Stimulated activated CD8-positive, alpha-beta memory T cell treated with anti-CD3 and anti-CD28 coated beads, Interleukin-15, amount 100 ng/mL, for 48 hours (primary cell): ENCODE measurements around the gene FHL3.
"Not testable (repeated sequence)": the region's sequence is repeated elsewhere in the genome, so short reads cannot be mapped to it uniquely, and the experiment has no call there.

Source experiments
- DNase-seq, 2 donors: peaks; one replicate each; pipeline ENCODE4 v3.0.0-alpha.2; 2020; ENCODE audit warnings: low read depth in 2 of 2

FHL3 gene

DNA sequence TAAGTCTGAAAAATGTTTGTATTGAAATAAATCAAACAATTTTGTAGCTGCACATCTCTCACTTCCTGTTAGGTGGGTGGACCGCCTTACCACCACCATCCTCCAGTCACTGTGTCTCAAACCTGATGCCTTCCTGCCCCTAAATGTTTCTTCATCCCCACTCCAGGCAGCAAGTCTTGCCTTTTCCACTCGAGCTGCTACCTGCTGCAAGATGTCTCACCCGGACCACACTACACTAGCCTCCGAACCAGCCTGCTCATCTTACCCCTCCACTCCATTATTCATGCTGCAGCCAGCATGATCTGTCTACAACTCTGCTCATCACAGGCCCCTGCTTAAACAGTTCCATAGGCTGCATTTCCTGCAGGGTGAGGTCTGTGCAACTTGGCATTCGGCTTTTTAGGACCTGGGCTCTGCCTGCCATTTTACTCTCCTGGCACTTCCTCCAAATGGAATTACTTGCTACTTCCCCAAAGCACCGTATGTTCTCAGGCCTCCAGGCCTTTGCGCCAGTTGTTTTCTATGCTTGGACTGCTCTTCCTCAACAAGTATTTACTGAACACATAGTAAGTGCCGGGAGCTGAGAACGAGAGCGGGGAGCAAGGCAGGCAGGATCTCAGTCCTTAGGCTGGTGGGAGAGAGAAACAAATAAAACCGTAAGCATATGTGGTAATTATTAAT, 10.3 kb downstream of the FHL3 start:
- no peak for DNase-seq

DNA sequence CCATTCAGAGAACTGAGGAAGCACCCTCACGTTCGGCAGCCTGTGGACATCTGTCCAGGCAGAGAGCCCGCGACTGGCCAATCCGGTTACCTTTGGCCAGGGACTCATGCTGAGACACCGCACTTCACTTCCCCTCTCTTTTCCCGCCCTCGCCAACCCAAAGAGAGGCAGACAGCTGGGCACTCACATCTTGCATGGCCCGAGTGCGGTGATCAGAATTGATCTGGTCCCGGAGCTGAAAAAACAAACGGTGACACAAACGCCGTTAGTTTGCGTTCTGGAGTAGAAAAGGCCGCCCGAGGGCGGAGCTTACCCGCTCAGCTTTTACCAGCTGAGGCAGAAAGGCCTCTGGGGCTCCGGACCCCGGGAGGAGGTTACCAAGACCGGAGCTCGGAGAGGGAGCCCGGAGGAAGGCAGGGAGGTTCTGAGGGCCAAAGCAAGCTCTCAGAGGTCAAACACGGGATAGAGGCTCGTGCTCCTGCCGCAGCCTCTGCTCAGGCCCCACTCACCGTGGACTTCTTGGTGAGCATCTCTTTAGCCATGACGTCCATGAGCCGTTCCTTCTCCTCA, 15.9 kb downstream of the FHL3 start:
- DNase-seq = no peak

DNA sequence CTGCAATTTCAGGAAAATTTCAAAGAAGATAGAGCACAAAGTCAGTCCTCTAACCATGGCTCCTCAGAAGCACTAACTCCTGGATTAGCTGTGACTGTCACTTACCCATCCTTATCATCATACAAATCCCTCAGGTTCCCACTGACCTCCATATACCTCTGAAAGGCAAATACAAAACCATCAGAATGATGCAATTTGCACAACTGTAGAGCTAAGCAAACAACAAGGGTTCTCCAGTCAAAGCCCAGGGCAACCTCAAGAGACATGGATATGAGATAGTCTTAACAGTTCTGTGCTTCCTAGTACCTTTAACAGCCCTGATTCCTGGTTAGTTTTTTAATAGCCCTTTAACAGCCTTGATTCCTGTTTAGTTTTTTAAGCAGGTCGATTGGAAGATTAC, 17.6 kb downstream of the FHL3 start:
- DNase-seq = no peak

DNA sequence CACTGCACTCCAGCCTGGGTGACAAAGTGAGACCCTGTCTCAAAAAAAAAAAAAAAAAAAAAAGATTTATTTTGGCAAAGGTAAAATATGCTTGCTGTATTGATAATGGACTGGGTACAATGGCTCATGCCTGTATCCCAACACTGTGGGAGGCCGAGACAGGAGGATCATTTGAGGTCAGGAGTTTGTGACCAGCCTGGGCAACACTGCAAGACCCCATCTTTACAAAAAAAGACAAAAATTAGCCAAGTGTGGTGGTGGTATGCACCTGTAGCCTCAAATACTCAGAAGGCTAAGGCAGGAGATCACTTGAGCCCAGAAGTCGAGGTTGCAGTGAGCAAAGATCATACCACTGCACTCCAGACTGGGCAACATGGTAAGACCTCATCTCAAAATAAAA, 21.8 kb downstream of the FHL3 start:
- no peak for DNase-seq

DNA sequence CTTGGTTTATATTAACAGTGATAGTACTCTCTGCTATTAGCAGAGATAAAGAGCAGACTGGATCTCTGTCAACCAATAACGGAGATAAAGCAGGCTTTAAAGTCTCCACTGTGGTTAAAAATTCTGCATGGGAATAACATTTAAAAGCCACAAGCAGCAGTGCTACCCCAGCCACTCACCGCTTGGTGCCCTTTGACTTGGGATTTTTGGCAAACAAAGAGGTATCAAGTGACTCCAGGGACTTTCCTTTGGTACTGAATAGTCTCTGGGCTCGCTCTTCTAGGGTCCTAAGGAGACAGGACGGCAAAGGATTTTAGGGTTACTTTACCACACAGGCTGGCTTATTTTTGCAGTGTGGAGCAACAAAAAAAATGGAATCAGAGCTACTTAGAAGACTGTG, 26.8 kb downstream of the FHL3 start:
- no peak for DNase-seq

DNA sequence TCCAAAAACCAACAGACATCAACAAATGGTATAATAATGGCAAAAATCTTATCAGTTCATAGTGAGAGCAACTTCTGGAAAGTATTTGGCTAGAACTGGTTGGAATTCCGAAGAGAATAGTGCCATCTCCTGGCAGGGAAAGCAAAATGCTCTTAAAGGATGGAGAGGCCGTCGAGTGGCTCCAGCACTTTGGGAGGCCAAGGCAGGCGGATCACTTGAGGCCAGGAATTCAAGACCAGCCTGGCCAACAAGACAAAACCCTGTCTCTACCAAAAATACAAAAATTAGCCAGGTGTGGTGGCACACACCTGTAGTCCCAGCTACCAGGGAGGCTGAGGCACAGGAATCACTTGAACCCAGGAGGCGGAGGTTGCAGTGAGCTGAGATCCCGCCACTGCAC, 30.2 kb downstream of the FHL3 start:
- DNase-seq = not testable (repeated sequence)

DNA sequence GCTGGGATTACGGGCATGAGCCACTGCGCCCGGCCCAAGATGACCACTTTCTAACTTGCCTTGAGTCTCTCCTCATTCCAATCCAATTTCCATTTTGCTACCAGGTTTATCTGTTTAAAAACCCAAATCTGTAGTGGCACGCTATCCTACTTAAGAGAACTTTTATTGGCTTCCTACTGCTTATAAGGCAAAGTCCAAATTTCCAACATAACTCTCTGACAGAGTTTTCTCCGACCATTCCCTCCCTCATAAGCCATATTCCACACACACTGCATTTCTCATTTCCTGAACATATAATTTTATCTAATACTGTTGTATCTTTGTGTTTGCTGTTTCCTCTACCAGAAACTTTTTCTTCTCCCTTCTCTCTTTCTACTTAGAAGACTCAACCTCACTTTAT, 30.7 kb downstream of the FHL3 start:
- DNase-seq = no peak

DNA sequence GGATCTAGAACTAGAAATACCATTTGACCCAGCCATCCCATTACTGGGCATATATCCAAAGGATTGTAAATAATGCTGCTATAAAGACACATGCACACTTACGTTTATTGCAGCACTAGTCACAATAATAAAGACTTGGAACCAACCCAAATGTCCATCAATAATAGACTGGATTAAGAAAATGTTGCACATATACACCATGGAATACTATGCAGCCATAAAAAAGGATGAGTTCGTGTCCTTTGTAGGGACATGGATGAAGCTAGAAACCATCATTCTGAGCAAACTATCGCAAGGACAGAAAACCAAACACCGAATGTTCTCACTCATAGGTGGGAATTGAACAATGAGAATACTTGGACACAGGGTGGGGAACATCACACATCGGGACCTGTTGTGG, 31.6 kb downstream of the FHL3 start:
- DNase-seq = not testable (repeated sequence)

DNA sequence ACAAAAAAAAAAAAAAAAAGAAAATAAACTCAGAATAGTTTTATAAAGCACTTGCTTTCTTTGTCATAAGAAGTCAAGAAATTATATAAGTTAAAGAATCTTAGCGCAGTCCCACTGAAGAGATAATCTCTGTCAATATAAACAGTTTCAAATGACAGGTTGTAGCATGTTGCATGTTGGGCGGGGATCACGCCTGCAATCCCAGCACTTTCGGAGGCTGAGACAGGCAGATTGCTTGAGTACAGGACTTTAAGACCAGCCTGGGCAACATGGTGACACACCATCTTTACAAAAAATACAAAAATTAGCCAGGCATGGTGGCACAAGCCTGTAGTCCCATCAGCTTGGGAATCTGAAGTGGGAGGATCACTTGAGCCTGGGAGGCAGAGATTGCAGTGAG, 40.0 kb downstream of the FHL3 start:
- DNase-seq = no peak

DNA sequence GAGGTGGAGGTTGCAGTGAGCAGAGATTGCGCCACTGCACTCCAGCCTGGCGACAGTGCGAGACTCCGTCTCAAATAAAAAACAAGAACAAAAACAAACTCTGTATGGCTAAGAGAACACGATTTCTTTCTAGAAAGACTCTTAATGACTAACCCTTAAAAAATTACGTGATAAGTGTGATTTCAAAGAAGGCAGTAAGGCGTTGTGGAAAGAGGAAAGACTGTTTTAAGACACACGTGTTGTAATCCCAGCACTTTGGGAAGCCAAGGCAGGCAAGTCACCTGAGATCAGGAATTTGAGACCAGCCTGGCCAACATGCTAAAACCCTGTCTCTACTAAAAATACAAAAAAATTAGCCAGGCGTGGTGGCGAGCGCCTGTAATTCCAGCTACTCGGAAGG, 41.2 kb downstream of the FHL3 start:
- DNase-seq = not testable (repeated sequence)

DNA sequence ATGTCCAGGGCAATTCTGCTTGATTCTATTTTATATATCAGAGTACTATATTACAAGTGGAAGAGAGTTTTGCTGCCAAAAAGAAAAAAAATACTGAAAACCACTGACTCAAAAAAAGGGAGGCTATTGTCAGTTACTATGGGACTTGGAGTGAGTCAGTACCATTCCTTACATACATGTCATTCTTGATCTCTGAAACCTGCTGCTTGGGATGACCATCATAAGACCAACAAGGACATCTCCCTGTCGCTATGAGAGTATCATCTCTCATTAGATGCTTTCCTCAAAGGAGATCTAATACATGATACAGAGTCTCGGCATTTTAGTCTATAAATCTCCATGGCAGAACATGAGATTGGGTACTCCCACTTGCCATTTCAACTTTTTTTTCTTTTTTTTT, 46.6 kb downstream of the FHL3 start:
- DNase-seq = no peak

DNA sequence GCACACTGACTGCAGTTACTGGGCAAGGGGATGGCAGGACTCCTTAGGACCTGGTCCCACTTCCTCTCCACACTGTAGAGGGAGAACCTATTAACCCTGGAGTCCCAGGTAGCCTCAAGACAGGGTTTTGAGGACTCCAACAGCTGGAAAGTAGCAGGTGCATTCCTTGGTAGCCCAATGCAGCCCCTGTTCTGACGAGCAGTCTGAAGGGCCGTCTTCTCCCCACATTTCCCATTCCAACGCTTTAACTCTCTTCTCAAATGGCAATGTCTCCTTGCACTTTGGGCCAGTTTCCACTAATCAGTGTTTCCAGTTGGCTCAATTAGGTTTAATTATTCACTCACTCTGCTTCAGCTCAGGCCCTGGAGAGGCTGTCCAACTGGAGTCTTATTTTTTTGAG, 49.6 kb downstream of the FHL3 start:
- DNase-seq = no peak

DNA sequence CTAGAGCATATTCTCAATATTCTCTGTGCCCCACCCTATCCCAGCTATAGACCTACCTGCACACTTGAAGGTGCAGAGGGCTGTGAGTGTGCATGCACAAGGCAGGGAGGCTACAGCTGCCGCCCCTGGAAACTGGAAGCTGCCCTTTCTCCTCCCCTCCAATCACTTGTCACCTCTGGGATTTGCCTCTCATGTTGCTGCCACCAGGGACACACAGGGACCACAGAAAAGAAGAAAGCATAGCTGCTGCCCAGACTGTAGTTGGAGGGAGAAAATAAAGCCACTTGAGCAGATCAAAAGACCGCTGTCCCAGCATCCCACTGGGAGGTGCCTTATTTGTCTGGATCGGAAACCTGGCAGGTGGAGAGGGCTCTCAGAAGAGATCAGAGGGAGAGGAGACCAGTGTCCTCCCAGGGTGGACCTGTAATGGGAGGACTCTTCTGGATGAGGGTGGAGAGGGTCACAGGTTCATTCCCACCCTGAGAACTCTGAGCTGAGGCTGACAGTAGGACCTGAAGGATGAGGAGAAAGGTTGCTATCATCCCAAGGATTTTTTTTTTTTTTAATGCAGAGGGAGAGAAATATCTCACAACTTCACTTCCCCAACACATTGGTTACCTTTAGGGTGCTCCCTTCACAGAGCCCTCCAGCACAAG, 50.9 kb downstream of the FHL3 start:
- DNase-seq = no peak

DNA sequence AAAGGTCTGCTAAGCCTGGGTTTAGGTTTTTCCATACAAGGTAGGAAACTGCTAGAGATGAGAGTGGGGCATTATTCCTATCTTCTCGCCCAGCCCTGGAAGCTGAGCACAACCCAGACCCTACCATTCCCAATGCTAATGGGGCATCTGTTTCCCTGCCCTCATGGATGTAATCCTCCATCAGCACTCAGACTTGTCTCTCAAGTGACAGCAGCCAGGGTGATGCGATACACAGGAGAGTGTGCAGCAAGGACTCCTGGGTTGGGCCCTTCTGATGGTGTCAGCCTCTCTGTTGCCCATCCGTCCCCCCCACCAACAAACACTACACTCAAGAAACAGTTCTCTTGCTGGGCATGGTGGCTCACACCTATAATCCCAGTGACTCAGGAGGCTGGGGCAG, 52.6 kb downstream of the FHL3 start:
- DNase-seq = no peak

DNA sequence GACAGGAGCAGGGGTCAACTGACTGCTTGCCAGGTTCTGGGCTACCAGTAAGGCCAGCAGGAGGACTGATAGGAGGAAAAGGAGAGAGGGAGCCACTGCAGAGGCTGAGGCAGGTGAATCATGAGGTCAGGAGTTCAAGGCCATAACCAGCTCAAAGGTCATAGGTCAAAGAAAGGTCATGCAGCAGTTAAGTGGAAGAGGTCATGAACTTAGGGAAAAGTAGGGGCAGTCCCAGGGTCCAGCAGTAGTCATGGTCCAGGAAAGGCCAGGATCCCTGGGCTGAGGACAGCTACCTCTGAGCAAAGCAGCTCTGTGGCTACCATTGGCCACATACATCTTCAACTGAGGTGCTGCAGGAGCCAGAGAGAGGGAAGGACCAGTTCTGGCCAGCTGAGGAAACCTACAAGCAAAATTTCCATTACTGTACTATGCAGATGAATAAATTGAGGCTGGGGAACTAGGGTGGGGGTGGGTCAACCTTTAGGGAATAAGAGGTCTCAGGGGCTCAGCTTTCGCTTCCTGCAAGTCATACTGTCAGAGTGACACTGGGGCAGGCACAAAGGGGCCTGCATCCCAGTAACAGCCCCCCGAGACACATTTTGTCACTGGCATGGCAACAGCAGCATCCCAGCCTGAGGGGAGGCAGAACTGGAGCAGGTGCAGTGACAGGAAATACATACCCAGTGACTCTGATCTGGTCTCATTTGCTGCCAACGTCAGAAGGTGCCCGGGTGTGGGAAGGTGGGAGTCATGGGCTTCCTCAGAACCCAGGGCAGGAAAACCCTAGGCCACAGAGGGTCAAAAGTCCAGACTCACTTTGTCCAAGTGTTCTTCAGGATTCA, 53.3 kb downstream of the FHL3 start:
- DNase-seq = no peak

DNA sequence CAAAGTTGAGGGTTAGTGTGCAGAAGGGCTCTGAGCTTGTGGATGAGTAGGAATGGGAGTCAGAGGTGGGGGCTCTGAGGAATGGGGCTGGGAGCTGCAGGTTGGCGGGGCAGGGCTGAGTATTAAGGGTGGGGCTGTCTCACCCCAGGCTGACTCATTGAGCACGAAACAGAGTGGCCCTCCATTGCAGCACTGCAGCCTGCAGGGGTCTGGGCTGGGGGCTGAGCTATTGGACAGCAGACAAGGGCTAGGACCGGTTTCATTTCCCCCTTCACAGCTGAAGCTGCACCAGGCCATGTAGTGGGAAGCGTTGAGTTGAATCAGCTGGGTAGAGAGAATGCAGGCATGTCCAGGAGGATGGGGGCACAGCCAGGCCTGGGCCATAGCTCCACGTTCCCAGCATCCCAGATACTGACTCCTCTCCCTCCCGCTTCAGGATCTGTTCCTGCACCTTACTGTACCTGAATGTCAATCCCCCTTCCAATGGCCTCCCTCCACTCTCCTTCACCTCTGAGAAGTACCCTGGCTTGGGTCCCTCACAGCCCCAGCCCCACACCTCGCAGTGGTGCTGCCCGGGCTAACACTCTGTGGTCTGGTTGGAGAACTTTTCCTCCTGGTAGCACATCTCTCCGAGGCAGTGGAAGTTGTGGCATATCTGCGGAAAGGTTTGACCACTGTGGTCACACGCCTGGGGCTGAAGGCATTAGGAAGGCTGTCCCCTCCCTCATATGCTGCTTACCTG, 54.1 kb downstream of the FHL3 start:
- DNase-seq = no peak

DNA sequence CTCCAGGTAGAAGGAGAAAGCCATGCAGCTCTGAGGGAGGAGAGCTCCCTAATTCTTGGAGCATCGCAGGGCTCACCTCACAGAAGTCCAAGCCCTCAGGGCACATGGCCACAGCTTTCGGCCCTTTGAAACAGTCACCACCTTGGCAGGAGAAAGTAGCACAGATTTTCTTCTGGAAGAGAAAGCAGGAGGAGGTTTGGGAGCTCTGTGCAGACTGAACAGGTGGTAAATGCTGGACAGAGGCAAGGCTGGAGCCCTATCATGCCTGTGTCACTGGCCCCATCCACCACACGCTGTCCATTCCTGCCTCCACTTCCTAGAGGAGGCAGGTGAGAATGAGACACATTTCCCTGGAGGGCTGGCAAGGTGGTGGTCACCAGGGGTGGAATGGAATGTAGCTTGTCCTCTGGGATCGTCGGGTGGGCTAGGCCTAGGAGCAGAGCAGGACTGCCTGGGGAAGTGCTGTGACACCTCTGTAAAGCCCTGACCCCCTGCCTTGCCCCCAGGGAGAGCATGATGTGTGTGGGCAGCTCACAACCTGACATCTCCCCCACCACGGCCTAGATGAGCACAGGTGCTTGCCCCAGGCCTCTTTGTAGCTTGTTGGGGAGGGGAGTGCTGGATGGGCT, 55.7 kb downstream of the FHL3 start:
- DNase-seq = no peak

DNA sequence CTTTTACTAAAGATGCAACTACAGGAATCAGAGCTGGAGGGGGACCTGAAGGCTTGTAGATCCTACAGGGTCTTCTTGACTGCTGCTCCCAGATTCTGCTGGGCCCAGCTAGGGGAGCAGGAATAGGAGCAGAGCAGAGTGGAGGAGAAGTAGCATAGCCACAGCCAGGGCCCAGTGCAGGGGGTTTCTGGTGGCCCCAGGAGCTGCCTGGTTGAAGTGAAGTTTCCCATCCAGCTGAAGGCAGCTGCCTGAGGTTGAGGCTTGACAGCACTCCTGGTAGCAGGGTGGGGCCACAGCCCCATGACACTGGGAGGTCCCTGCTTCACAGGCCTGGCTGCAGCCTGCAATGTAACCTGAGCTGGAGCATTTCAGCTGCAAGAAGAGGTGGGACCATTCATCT, 56.5 kb downstream of the FHL3 start:
- DNase-seq = no peak

DNA sequence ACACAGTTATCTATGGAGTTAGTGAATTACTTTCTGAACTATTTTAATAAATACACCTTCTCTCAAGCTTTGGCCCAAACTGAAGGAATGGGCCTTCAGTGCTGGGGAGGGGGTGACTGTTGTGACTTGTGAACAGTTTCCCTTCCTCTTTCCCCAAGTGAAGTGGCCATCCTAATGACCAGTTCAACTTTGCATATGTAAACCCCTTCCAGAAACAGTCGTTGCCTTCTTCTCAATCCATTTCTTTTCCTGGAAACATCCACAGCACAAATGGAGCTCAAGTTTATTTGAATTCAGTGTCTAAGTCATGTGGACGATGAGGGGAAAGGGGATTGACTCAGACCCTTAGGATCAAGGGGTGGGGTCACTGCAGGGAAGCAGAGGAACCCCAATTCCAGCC, 57.1 kb downstream of the FHL3 start:
- no peak for DNase-seq

DNA sequence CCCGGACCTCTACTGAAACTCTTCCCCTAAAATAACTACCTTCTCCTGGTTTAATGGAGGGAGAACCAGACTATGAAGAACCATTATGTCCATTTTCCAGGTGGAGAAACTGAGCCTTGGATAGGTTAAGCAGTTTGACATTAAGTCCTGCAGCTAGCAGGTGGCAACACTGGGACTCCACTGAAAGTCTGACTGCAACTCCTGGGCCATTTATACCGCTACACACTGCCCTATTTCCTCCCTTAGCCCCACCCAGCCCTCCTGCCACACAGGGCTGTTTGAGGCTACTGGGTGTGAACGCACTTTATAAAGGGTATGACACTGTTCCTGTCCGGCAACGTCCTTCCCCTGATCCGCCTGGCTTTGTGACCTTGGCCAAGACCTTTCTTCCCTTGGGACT, 58.0 kb downstream of the FHL3 start:
- DNase-seq = no peak
